Occipital lobe (tissue), 2 donors: ENCODE results near the gene SLC31A1. TPM values are rescaled to one million over a fixed set of nuclear protein-coding genes. Genes with fewer than 3 reads are reported as not detected.

ENCODE experiments used
- DNase-seq: peaks from one replicate; lab custom pipeline; 2025; lab: John Stamatoyannopoulos, UW
- total RNA-seq: library from RNA; depleted of rRNA; stranded (reverse); fragments of >200 nt; gene quantifications from one replicate; pipeline ENCODE4 v1.2.3, GENCODE V29; 2014

The SLC31A1 gene
- 7.6 TPM for total RNA-seq

DNA sequence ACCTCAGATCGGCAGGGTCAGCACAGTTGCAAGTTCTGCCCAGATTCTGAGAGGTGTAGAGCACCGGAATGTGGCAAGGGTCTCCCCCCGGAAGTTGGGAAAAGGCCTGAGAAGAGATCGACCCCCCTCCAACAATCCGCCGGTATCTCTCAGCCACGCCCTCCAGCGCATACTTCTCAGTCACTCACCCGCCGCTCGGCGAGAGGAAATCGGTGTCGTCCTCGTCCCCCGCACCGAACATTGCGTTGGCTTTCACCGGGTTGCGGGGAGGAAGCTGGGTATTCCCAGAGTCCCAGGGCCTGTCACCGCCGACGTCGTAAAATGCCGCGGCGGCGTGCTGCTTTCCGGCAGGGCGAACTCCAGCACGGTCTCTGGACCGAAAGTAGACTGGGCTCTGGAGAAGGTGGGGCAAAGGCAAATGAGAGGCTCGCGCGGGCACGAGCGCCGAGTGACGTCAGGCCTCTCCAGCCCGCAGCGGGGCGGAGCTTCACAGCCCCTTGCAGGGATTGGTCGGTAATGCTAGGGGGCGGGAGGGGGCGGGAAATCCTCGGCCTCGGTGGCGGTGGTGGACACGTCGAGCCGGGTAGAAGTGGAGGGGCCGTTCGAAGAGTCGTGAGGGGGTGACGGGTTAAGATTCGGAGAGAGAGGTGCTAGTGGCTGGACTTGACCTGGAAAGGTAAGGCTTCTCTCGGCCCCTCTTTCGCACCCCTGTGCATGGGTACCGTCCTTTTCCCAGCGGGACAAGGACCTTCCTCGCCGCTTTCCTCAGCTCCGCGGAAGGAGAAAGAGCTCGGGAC, at the start of gene SLC31A1, which contains the start of gene FKBP15:
Gene SLC31A1, plus strand, starts transcription at position 542 of the 797 bp plus-strand sequence. CDS start 34,605 bp downstream, outside the sequence.
Gene FKBP15, minus strand, starts transcription at position 275 of the 797 bp plus-strand sequence. Its CDS starts 34 bp downstream, at position 241.
- peak; percentile 99 for DNase-seq

DNA sequence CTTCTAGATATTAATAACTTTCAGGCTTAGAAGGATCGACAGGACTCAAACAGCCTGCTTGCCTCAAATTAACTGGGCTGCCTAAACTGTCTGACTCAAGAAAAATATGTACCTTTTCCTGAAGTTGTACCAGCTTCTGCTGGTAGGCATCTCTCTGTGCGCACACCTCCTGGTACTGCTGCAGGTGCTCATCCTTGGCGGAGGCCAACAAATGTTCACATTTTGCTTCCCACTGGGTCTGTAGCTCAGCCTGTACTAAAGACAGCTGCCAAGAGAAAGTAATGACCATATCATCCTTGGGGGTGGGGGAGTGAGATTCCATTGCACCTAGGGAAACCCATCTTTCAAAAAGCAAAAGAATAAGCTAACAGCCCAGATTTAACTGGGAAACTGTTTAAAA, 48.0 kb upstream of the SLC31A1 start:
- no peak for DNase-seq

DNA sequence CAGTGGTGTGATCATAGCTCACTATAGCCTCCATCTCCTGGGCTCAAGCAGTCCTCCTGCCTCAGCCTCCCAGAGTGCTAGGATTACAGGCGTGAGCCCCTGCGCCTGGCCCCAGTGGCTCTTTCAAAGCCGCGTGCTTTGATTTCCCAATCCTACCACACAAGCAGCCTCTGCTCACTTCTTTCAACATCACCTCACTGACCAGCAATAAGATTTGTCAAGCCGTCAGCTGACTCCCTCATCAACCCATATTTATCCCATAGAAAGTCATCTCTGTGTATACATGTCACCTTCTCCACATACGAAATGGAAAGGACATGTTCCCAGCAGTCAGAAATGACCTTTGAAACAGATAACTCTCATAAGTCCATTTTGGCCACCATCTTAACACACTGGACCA, 44.5 kb upstream of the SLC31A1 start:
- no peak for DNase-seq

DNA sequence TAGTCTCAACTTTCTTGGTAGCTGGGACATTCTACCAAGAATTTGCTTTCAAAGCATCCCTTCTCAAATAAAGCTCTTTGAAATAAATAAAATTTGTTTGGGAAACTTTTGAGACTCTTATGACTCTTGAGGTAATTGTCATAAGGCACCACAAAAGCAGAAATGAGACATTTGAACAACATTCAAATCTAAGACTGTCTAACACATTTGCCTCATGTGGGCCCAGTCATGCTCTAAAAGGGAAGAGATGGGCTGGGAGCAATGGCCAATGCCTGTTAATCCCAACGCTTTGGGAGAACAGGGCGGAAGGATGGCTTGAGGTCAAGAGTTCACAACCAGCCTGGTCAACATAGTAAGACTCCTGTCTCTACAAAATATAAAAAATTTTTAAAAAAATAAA, 44.1 kb upstream of the SLC31A1 start:
- no peak for DNase-seq

- no peak for DNase-seq
Measured at GRCh38 chr9:113178087-113178486, 43.3 kb upstream of the SLC31A1 start.

- DNase-seq = no peak
Measured at GRCh38 chr9:113179839-113180238, 41.5 kb upstream of the SLC31A1 start.

- no peak for DNase-seq
Measured at GRCh38 chr9:113181165-113181564, 40.2 kb upstream of the SLC31A1 start.

GRCh38 chr9:113183956-113184488, 37.3 kb upstream of the SLC31A1 start:
- no peak for DNase-seq

GRCh38 chr9:113184539-113184938, 36.8 kb upstream of the SLC31A1 start:
- DNase-seq = no peak

- no peak for DNase-seq
Measured at GRCh38 chr9:113185271-113185670, 36.1 kb upstream of the SLC31A1 start.

DNA sequence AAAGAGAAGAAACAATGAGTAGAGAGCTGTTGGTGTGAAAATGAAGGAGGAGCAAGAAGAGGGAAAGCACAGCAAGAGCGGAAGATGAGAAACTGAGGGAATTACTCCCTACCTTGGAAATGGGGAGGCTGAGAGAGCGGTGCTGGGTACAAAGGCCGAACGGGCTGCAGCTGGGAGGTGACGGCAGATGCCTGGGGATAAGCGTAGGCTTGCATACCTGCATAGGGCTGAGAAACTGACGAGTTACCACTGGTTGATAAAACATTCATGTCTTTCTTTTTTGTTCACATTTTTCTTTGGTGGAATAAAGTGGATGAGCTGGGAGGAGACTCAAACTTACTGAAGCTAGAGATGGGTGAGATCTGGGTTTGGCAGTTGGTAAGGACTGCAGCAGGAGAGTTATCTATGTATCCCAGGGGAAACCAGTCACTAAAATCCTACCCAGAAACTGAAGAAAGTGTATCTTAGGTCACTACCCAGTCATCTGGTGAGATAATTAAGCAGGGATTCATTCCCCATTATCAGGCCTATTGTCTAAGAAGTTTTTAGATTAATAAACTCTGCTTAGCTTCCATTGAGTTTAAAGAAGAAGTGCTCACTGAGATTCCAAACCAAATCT, 35.1 kb upstream of the SLC31A1 start:
- no peak for DNase-seq

DNA sequence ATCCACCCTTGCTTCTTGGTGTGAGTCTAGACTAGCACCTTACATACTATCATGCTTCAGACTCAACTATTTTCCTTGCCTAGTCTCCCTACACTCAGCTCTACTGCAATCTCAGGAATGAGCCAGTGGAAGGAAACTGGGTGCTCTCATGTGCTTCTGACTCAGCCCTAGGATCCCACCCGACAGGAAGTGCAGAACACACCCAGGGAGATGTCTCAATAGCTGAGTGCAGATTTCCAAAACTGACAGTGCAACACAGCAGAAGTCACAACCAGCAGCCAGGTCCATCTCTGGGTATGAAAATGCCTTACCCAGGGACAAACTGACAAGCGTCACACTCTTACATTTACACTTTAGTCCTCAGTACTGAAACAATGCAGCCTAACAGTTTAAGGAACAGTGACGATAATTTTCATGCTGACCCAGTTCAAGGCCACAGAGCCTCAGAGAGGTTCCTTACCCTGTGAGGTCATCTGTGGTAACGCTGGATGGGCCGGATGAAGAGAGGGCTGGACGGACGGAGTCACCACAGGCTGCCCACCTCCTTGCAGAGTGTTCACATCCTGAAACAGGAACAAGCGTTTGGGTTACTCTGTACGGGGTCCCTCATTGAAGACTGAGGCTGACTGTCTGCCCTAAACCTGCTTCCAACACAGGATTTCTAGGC, 33.3 kb upstream of the SLC31A1 start:
- DNase-seq = peak; percentile 2

- no peak for DNase-seq
Measured at GRCh38 chr9:113192455-113192854, 28.9 kb upstream of the SLC31A1 start.

GRCh38 chr9:113199683-113200329, 21.5 kb upstream of the SLC31A1 start:
- DNase-seq = no peak

DNA sequence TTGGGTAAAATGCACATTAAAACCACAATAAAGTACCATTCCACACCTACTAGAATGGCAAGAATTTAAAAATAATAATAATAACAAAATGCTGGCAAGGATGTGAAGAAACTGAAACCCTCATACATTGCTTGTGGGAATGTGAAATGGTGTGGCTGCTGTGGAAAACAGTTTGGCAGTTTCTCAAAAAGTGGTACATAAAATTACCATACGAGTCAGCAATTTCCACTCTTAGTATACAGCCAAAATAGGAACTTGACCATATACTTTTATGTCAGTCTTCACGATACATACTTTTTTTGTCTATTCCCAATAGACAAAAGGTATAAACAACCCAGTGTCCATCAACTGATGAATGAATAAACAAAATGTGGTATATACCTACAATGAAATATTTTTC, 15.9 kb upstream of the SLC31A1 start:
- DNase-seq = no peak

GRCh38 chr9:113205861-113206260, 15.5 kb upstream of the SLC31A1 start:
- no peak for DNase-seq

DNA sequence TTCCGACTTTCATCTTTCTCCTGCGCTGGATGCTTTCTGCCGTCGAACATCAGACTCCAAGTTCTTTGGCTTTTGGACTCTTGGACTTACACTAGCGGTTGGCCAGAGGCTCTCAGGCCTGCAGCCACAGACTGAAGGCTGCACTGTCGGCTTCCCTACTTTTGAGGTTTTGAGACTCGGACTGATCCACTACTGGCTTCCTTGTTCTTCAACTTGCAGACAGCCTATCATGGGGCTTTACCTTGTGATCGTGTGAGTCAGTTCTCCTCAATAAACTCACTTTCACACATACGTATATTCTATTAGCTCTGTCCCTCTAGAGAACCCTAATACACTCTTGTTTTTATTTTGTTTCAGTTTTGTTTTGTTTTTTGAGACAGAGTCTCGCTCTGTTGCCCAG, 10.5 kb upstream of the SLC31A1 start:
- DNase-seq = no peak

GRCh38 chr9:113215132-113215531, 6.2 kb upstream of the SLC31A1 start:
- DNase-seq = no peak

DNA sequence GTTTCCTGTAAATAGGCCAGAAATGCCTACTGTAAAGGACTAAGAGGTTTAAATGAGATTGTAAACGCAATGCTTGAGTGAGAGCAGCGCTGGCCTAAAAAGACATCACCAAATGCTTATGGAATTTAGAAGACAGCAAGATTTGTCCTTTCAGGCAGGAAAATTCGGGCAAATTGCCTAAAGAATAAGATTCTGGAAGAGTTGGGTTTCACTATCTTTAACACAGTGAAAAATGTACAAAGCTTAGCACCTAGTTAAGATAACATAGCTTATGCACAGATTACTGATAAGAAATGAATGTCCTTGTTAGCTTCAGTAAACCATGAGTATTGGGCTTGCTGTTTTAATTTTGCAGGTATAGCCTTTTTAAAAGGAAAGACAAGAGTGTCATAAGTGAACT, 4.9 kb upstream of the SLC31A1 start:
- no peak for DNase-seq

- DNase-seq = no peak
Measured at GRCh38 chr9:113219186-113219936, 2.0 kb upstream of the SLC31A1 start.

DNA sequence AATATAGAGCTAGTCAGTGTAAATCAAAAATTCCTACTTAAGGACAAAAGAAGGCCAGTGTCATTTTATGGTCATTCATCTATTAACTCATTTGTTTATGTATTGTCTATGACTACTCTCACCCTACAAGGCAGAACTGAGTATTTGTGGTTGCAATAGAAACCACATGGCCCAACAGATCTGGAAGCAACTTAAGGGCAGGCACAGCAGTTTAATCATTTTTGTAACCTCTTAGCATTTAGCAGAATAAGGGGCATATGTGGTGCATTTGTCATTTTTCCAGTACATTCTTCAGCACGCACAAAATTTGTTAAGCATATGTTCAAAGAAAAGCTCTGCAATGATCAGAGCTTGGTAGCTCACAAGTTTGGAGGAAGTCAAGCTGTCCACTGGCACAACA, 1.4 kb upstream of the SLC31A1 start:
- DNase-seq = no peak
